ENCODE data around the gene KCNG4.

The KCNG4 gene

DNA sequence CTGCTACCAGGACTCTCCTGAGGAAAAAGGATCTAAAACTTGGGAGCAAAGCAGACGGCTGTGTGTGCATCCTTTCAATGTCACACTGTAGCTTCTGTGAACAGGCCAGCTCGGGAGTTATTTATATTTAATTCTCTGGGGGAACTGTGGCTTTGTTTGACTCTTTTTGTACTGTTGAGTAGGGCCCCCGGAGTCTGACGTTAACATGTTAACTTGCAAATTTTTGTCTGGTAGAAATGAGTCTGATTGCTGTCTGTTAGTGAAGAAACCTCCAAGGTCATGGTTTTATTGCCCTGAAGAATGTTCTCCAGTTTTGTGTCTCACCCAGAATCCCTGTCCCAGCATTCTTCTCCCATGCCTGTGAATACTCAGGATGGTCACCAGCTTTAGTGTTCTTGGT lies 14.2 kb upstream of the KCNG4 start:
- DNase-seq (ENCODE audit: insufficient read length, low spot score) = no peak
- FAIRE-seq = no peak
- no peak for TF ChIP-seq POLR2A (IDR thresholded peaks at IDR 0.05; ENCODE audit: low read depth, low read length)

DNA sequence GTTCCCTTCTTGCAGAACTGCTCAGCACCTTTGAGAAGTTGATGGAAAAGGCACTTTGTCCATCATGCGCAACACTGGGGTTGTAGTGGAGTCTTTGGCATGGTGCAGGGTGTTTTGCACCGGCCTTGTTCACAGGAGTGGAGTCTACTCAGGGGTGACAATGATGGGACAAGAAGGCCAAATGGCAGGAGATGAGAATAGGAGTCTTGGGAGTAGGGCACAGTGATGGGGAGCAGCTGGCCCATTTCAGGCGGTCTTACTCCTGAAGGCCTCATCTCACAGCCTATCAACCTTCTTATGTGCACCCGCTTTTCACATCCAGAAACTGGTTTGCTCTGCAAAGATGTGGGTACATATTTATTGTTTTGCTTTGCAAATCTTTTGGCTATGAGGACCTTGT lies 13.4 kb upstream of the KCNG4 start:
- TF ChIP-seq POLR2A (IDR thresholded peaks at IDR 0.05; ENCODE audit: low read depth, low read length) = no peak
- FAIRE-seq (no peak), DNase-seq (ENCODE audit: insufficient read length, low spot score) (no peak)

DNA sequence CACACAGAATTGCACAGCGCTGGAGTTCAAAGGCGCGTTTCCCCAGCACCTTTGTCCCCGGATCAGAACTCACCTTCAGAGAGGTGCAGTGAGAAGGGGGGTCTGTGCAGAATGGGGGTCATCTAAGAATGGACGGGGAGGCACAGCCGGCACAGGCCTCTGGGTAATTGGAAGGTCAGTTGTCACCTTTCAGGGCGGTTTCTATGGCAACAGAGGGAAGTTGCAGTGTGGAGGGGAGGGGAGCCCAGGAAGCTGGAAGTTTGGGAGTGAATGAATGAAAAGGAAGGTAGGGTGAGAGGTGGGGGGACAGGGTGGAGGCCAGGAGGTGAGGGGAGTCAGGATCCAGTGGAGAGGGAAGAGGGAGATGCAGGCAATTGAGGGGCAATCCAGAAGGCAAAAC lies 12.4 kb upstream of the KCNG4 start:
- FAIRE-seq (no peak), DNase-seq (ENCODE audit: insufficient read length, low spot score) (no peak)
- TF ChIP-seq POLR2A (IDR thresholded peaks at IDR 0.05; ENCODE audit: low read depth, low read length) = no peak

DNA sequence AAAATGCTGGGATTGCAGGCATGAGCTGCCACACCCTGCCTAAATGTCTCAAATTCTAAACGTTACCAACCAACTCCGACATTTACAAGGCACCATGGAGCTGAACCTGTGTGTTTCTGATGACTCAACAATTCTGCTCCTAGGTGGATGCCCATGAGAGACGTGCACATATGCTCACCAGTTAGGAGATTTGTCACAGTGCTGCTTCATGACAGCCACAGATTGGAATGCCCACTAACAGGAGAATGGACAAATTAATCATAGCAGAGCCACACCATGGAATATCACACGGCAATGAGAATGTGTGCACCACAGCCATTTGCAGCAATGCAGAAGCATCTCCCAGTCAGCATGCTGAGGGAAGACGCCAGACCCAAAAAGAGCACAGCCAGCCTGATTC lies 8.0 kb upstream of the KCNG4 start:
- DNase-seq (ENCODE audit: insufficient read length, low spot score) (peak; percentile 62), FAIRE-seq (no peak)
- no peak for TF ChIP-seq POLR2A (IDR thresholded peaks at IDR 0.05; ENCODE audit: low read depth, low read length)

DNA sequence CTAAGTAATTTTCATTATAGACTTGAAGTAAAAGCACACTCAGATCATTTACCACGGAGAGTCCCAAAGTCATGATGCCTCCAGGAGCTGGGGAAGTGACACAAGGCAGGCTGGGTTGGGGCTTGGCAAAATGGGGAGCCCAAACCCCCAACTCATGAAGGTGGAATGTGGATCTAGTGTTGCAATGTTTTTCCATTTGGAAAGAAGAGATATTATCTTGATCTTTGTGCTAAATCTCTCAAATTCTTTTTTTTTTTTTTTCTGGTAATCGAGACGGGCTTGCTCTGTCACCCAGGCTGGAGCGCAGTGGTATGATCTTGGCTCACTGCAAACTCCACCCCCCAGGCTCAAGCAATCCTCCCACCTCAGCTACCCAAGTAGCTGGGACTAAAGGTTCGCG lies 7.5 kb upstream of the KCNG4 start:
- TF ChIP-seq POLR2A (IDR thresholded peaks at IDR 0.05; ENCODE audit: low read depth, low read length) = no peak
- FAIRE-seq (no peak), DNase-seq (ENCODE audit: insufficient read length, low spot score) (no peak)

DNA sequence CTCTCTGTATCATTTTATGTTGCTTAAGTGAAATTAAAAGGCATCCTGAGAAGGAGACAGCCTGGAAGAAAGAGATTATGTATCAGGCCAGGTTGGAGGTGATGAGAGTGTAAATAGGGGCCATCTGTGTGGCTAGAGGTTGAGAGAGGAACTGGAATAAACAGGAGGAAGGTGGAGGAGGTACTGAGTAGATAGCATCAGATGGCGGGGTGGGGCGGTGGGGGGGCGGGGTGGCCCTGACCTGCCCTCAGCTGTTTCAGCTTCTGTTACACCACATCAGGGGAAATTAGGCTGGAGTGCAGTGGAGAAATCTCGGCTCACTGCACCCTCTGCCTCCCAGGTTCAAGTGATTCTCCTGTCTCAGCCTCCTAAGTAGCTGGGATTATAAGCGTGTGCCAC lies 6.9 kb upstream of the KCNG4 start:
- no peak for TF ChIP-seq POLR2A (IDR thresholded peaks at IDR 0.05; ENCODE audit: low read depth, low read length)
- FAIRE-seq = no peak
- no peak for DNase-seq (ENCODE audit: insufficient read length, low spot score)

DNA sequence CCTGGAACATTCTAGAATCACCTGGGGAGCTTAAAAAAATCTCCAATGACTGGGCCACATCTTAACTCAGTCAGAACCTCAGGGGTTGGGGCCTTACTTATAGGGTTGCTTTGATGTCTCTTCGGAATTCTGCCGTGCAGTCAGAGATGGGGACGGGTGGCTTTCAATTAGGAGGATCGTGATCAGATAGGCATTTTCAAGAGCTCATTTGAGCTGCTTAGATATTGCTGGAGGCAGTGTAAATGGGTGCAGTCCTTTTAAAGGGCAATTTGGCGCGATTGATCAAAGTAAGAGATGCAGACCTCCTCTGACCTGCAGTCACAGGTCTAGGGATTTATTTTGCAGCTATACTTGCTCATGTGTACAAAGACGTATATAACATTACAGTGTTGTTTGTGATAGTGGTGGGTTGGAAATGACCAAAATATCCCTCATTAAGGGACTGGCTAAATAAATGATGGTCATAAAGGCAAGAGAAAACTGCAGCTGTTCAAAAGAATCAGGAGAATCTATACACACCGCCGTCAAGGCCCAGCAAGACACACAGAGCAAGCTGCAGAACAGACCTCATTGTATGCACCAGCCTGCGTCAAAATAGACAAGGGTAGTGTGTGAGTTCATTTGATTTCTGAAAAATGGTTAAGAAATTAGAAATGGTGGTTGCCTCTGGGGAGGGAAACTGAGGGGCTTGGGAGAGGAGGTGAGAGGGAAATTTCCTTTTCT lies 6.3 kb upstream of the KCNG4 start:
- no peak for FAIRE-seq
- no peak for DNase-seq (ENCODE audit: insufficient read length, low spot score)

DNA sequence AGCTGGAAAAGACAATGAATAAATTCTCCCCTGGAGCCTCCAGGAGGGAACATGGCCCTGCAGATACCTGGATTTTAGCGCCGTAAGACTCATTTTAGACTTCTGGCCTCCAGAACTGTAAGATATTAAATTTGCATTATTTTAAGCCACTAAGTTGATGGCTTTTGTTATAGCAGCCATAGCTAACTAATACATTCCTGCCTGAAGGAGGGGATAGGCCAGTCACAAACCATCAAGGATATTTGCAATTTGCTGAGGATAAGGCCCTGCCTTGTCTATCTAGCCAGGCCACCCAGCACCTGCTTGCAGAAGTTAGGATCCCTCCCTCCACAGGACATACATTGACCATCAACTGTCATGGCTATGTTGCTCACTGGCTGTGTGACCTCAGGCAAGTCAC lies 4.9 kb upstream of the KCNG4 start:
- FAIRE-seq (no peak), DNase-seq (ENCODE audit: insufficient read length, low spot score) (no peak)
- no peak for TF ChIP-seq POLR2A (IDR thresholded peaks at IDR 0.05; ENCODE audit: low read depth, low read length)

More for the DNA sequence above, 6.3 kb upstream of the KCNG4 start:
- TF ChIP-seq POLR2A (IDR thresholded peaks at IDR 0.05; ENCODE audit: low read depth, low read length) = no peak

DNA sequence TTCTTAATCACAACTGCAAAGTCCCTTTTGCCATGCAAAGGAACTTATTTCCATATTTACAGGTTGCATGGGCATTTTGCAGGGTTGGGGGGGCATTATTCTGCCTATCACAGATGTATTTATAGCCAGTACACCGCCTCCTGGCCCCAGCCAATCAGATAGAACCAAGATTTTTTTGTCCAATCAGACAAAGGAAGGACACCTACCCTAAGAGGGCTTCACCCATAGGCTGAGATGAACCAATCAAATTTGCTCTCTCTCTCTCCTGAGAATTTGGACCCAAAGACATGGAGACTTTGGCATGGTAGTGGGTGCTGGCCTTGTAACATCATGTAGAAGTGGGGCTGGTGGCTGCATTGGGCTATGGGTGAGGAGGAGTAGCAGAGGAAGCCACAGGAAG lies 3.9 kb upstream of the KCNG4 start:
- TF ChIP-seq POLR2A (IDR thresholded peaks at IDR 0.05; ENCODE audit: low read depth, low read length) = no peak
- no peak for DNase-seq (ENCODE audit: insufficient read length, low spot score)
- no peak for FAIRE-seq

DNA sequence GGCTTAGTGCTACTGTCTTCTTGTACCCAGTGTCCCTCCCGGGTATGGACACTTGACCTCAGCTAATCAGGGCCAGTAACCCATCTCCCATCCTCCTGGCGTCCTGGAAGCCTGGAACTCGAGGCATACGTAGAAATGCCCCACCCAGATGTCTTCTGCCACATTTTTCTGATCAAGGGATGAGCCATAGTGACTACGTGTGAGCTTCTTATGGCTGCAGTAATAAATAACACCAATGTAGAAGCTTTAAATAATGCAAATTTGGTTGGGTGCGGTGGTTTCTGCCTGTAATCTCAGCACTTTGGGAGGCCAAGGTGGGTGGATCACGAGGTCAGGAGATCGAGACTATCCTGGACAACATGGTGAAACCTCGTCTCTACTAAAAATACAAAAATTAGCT lies 3.0 kb upstream of the KCNG4 start:
- FAIRE-seq (no peak), DNase-seq (ENCODE audit: insufficient read length, low spot score) (no peak)
- no peak for TF ChIP-seq POLR2A (IDR thresholded peaks at IDR 0.05; ENCODE audit: low read depth, low read length)

DNA sequence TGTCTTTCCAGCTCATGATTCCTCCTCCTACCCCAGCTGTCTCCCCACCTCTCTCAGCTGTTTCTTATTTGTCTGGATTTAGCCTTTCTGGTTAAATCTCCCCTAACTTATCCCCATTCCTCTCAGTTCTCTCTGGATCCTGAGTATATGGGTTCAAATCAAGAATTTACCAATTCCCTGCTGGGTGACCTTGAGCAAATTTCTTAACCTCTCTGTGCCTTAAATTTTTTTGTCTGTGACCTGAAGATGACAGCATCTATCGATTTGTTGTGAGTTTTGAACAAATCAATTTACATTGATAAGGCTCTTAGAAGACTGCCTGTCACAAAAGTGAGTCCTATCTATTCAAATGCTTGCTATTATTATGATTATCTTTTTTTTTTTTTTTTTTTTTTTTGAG lies 2.0 kb upstream of the KCNG4 start:
- FAIRE-seq (no peak), DNase-seq (ENCODE audit: insufficient read length, low spot score) (no peak)
- TF ChIP-seq POLR2A (IDR thresholded peaks at IDR 0.05; ENCODE audit: low read depth, low read length) = no peak

DNA sequence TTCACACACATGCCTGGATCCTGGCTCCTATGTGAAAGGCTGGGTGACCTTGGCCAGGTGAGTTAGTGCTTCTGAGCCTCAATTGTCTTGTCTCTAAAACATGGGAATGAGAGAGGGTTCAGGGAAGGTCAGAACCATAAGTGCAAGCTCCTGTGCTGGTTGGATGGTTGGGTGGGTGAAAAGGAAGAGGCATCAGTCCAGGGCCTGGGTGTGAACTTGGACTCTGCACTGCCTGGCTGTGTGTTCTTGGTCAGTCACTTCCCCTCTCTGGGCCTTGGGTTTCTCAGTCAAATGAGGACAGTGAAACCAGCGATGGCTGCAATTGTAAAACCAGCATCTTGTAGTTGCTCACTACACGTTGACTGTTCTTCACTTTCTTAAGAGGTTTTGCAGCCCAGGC lies 643 bp upstream of the KCNG4 start:
- TF ChIP-seq POLR2A (IDR thresholded peaks at IDR 0.05; ENCODE audit: low read depth, low read length) = no peak
- no peak for FAIRE-seq

DNA sequence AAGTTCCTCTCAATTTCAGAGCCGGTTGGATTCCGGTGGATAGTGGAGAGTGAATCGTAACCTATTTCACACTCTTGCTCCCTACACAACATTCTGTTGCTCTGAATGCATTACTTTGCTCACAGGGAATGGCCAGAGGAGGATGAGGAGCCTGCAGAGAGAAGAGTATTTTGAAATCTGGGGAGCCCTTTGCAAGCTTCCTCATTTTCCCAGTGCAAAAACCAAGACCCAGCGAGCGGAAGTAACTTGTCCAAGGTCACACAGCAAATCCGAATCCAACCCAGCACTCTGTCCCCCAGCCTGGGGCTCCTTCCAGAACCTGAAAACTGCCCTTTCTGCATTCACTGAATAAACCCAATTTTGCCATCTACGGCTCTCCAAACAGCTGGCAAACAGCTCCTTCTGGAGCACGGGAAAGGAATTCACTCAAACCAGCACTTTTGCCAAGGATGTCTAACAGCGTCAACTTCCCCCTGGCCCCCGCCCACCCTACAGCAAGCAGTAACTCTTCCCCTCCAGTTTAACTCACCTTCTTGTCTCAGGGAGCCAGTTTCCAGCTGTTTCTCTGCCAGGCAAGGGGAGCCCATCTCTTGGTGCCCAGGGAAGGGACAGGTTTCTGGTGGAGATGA lies 557 bp downstream of the KCNG4 start:
- no peak for DNase-seq (ENCODE audit: insufficient read length, low spot score)
- FAIRE-seq = no peak
- TF ChIP-seq POLR2A (IDR thresholded peaks at IDR 0.05; ENCODE audit: low read depth, low read length) = no peak

More for the DNA sequence above, 643 bp upstream of the KCNG4 start:
- DNase-seq (ENCODE audit: insufficient read length, low spot score) = no peak

DNA sequence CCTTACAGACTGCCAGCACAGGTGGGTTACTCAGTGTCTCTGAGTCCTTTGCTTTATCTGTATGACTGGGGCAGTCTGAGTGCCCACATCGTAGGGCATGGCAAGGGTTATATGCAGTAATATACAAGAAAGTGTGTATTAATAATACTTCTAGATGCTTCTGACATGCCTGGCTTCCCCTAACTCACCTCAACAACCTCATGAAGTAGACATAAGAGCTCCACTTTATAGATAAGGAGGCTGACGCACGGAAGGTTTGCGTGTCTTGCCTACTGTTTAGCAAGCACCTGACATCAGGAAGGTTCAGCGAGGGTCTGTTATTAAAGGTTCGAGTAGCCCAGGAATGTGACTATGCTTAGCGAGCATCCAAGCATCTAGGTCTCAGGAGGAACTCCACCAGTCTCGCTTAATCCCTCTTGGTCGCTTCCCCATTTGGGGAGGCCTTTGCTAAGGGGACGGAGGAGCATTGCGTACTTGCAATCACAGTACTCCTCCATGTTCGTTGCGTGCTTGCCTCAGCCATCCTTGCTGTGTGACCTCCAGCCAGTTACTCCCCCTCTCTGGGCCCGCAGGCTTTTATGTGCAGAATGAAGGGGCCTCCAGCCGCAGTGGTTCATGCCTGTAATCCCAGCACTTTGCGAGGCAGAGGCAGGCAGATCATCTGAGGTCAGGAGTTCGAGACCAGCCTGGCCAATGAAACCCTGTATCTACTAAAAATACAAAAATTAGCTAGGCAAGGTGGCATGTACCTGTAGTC lies 1.6 kb downstream of the KCNG4 start:
- no peak for FAIRE-seq

DNA sequence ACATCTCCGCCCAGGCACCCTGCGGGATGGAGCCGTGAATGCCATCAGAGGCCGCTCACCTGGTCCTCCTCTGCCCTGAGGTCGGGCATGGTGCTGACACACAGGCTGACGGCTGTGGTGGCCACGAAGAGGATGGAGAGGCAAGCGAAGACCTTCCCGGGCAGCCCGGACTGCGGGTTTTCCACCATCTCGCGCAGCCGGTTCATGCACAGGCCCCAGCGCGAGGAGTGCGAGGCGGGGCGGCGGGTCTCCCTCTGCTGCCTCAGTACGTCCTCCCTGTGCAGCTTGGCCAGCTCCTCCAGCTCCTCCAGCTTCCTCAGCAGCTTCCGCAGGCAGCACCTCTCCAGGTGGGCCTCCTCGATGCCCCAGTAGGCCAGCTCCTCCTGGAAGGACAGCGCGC lies 3.1 kb downstream of the KCNG4 start:
- DNase-seq (ENCODE audit: insufficient read length, low spot score) (no peak), FAIRE-seq (no peak)
- no peak for TF ChIP-seq POLR2A (IDR thresholded peaks at IDR 0.05; ENCODE audit: low read depth, low read length)

More for the DNA sequence above, 1.6 kb downstream of the KCNG4 start:
- DNase-seq (ENCODE audit: insufficient read length, low spot score) = no peak
- TF ChIP-seq POLR2A (IDR thresholded peaks at IDR 0.05; ENCODE audit: low read depth, low read length) = no peak
